Adipose tissue (tissue), 3 donors: ENCODE data around the gene ALPI. TPM values are rescaled to one million over a fixed set of nuclear protein-coding genes. Genes with fewer than 3 reads are reported as not detected.

Source experiments
- H3K27ac ChIP-seq: one replicate; pipeline ENCODE4 v1.5.1; 2013; ENCODE audit warnings: low read depth, low read length
- WGBS, 3 donors: extraction: QIAGEN DNeasy Blood & Tissue Kit; methylation state at CpG; one replicate each; pipeline ENCODE4 v1.1.7; 2013; 5-methylcytosine and 5-hydroxymethylcytosine counted together
- polyA plus RNA-seq, 3 donors: library from polyadenylated mRNA; stranded (reverse); fragments of 200-250 nt; gene quantifications; one replicate each; pipeline ENCODE4 v1.2.3, GENCODE V29; 2013
- donor health status: healthy with polysubstance abuse.
- donor health status: Bipolar disorder and iron deficiency.
- donor health status: healthy.

Gene ALPI
- polyA plus RNA-seq, 3 donors = 0.02 to 0.03 TPM; not detected in 1

DNA sequence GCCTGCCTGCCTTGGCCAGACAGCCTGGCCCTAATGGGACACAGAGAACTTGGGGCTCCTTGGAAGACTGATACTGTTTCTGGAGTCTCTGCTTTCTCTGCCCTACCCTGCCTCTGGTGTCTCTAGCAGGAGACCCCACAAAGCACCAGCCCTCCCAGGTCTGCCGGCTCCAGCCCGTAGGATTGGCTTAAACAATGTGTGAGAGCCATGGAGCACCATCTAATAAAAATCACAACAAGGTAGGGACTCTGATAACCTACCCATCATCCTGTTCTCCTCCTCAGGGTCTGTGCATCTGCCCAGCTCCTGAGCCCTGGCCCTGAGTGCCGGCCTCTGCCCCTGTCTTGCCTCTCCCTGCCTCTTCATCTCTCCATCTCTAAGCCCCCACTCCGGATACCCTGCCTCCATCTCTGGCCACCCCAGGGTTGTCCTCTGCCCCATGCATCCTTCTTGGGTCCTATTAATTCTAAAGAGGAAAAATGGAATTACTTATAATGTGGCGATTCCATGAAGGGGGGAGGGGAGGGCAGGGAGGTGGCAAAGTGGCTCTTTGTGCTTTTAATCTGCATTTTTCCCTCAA lies 32.9 kb downstream of the ALPI start:
- H3K27ac ChIP-seq = no peak overlapping the region
- WGBS, 3 donors = 86 to 95% (median 92%) methylated on average over 5 of the region's 5 CpGs

- 77 to 84% (median 81%) methylated on average over 8 to 9 of the region's 9 CpGs for WGBS, 3 donors
These were observed 33.7 kb downstream of the ALPI start for GRCh38 chr2:232489516-232490220.

GRCh38 chr2:232490221-232491138 lies 34.5 kb downstream of the ALPI start:
- 73 to 86% (median 73%) methylated on average over 27 to 30 of the region's 30 CpGs for WGBS, 3 donors
- H3K27ac ChIP-seq = no peak overlapping the region

More at GRCh38 chr2:232489516-232490220, 33.7 kb downstream of the ALPI start:
- H3K27ac ChIP-seq = no peak overlapping the region

GRCh38 chr2:232491139-232491780 lies 35.3 kb downstream of the ALPI start:
- H3K27ac ChIP-seq = no peak overlapping the region
- WGBS, 3 donors = 86 to 92% (median 88%) methylated on average over 12 of the region's 12 CpGs

- WGBS, 3 donors = 76 to 78% (median 78%) methylated on average over 8 of the region's 8 CpGs
- H3K27ac ChIP-seq = no peak overlapping the region
These were observed 36.4 kb downstream of the ALPI start for GRCh38 chr2:232492236-232492848.

DNA sequence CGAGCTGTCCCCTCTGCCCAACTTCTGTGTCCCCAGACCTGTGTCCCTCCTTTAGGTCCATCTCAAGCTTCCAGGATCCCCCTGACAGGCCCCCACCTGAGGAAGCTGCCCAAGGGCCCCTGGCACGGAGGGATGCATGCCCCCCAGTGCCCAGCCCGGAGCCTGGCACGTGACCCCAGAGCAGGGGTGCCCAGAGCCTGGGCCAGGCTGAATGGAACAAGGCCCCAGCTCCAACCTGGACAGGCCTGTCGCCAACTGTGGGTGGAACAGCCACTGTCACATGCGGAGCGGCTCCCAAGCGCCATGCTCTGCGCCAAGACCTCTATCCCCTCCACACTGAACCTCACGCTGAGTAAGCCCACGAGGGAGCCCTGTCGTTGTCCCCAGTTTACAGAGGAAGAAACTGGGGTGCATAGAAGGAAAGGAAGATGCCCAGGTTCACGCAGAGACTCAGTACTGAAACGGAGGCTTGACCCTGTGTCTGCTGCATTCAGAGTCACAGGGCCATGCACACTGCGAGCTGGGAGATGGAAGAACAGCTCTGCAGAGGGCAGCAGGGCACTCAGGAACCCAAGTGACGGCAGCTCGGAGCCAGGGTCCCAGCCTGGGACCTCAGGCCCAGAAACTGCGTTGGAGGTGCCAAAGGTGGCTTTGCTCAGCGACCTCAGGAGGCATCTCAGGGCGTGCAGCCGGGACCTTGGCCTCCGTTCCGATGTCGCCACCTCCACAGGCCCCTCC lies 37.2 kb downstream of the ALPI start:
- no peak overlapping the region for H3K27ac ChIP-seq
- 86 to 92% (median 88%) methylated on average over 24 of the region's 24 CpGs for WGBS, 3 donors

DNA sequence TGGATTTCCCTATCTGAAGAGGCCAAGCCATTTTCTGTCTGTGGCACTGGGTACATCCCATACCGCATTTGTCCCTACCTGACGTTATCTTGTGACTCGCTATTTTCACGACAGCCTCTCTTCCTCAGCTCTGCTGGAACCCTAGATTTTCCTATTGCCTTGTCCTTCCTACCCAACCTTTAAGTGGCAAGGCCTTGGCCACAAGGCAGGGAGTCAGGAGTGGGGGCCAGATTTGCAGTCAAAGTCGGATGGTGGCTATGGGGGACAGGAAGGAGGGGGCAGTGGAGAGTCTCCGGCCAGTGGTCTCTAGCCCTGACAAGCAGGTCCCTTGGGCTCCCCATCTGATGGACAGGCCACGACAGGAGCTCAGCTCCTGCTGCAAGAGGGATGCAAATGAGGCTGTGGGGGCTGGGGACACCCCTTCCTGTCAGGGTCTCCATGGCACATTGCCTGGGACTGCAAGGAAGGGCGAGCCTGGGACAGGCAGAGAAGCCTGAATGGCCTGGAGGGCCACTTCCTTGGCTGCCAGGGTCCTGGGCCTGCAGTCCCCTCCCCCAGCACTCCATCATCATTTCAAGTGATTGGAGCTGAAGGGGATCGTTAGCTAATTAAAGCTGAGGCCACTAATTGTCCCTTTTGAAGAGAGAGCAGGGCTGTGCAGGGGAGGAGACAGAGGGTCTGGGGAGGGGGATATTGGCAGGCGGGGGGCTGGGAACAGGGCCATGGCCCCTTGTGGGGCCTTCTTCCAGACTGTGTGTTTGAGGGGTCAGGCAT lies 37.9 kb downstream of the ALPI start:
- no peak overlapping the region for H3K27ac ChIP-seq
- 83 to 87% (median 86%) methylated on average over 10 of the region's 10 CpGs for WGBS, 3 donors

GRCh38 chr2:232494542-232494941 lies 38.6 kb downstream of the ALPI start:
- WGBS, 3 donors = 96% methylated on average over 5 of the region's 5 CpGs
- no peak overlapping the region for H3K27ac ChIP-seq

DNA sequence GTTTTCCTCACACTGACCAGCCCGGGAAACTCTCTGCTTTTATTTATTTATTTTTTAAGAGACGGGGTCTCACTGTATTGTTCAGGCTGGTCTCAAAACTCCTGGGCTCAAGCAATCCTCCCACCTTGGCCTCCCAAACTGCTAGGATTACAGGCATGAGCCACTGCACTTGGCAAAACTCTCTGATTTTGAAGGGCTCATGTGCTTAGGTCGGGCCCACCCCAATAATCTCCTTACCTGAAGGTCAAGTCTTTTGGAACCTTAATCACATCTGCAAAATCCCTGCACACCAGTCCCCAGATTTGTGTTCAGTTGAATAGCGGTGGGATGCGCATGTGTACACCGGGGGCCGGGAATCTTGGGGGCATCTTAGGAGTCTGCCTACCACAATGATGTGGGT lies 39.3 kb downstream of the ALPI start:
- WGBS, 3 donors = 86 to 92% (median 91%) methylated on average over 7 of the region's 7 CpGs
- H3K27ac ChIP-seq = no peak overlapping the region

DNA sequence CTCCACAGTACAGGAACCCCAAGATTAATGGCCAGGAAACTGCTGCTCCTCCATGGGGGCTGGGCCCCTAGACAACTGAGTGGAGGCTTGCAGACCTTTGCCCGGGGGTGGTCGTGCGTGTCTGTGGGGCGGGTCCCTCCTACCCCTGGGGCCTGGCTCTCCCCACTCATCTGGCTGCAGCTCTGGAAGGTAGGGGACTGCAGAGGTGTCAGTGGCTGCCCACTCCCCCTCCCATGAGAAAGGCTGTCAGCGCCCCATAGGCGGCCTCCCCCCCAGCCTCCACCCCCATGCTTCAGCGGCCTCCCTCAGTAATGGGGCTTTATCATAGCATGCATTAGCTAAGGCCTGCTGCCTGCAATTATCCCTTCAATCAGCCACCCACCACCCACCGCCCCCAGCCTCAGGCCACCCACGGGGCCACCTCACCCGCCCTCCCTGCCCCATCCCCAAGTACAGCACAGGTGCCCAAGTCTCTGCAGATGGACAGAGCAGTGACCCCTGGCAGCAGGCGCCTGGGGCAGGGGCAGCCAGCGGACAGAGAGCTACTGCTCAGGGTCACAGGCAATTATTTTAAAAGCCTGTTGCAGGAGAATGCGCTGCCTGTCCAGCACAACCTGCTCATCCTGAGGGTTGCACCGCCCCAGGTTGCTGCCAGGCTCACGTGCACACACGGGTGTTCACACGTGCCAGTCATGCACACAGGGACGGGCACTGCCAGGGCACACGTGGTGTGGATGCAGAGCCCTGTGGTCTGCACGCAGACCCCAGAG lies 40.7 kb downstream of the ALPI start:
- 72 to 81% (median 75%) methylated on average over 20 of the region's 20 CpGs for WGBS, 3 donors
- no peak overlapping the region for H3K27ac ChIP-seq

DNA sequence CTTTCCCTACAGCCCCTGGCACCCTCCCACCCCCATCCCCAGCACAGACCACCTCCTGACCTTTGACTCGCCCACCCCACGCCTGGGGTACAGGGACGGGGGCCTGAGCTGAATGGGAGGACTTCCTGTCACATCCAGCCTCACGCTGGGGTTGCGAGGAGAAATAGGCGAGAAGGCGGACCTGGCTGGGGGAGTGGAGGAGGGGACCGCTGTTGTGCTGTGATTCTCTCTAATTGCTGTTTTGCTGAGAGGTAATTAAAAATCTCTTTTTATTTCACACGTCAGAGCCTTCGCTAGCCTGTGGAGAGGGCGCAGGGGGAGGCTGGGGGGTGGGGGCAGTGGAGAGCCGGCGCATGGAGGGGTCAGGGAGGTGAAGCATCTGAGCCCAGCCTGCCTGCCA lies 41.4 kb downstream of the ALPI start:
- WGBS, 3 donors = 80 to 86% (median 81%) methylated on average over 13 of the region's 13 CpGs
- H3K27ac ChIP-seq = no peak overlapping the region

DNA sequence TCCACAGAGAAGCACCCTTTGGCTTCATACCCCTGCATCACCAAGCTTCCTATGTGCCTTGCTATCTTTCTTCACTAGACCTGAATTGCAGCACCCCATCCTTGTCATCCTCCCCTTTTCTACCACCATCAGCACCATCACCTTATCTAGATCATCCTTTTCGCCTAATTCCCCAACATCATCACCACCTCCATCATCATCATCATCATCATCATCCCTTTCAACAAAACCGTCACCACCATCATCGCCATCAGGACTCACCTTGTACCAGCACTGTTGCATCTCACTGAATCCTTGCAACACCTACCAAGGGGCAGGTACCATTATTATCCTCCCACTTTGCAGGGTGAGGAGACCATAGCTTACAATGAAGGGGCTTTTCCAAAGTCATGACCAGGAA lies 42.5 kb downstream of the ALPI start:
- WGBS, 3 donors = 92 to 99% (median 96%) methylated on average over 3 of the region's 3 CpGs
- H3K27ac ChIP-seq = no peak overlapping the region

- 56 to 79% (median 77%) methylated on average over 9 of the region's 9 CpGs for WGBS, 3 donors
- H3K27ac ChIP-seq = no peak overlapping the region
These were observed 45.4 kb downstream of the ALPI start for GRCh38 chr2:232501331-232501771.

GRCh38 chr2:232501794-232502390 lies 45.9 kb downstream of the ALPI start:
- WGBS, 3 donors = 39 to 51% (median 41%) methylated on average over 10 of the region's 10 CpGs

DNA sequence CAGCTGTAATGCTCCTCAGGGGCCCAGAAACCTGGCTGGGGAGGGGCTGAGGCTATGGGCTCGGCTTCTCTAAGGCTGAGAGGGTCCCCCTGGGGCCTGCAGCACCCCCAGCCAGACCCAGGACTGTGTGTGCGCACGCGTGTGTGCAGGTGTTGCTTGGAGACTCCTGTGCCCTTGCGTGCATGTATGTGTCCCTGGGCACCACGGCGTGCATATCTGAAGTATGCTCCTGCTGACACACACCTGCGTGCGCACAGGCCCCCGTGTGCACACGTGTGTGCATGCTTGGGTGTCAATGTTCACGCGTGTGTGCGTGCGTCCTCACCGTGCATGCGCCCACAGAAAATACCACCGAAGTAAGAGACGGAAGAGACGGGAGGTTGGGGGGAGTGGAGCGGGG lies 46.6 kb downstream of the ALPI start:
- 13 to 31% (median 17%) methylated on average over 20 of the region's 21 CpGs for WGBS, 3 donors
- no peak overlapping the region for H3K27ac ChIP-seq

More at GRCh38 chr2:232501794-232502390, 45.9 kb downstream of the ALPI start:
- H3K27ac ChIP-seq = no peak overlapping the region
